ENCODE data around the gene VMAC.

- TF ChIP-seq CTCF (IDR thresholded peaks at IDR 0.05) = no peak
- TF ChIP-seq POLR2A (IDR thresholded peaks at IDR 0.05) = no peak
These were observed 32.9 kb downstream of the VMAC start for GRCh38 chr19:5937550-5937949.

All from lower leg skin (tissue), 3 donors.